ENCODE measurements around the gene NALF2.

- TF ChIP-seq CTCF (IDR thresholded peaks at IDR 0.05; ENCODE audit: poor library complexity, severe bottlenecking) (no peak), EZH2 (IDR thresholded peaks at IDR 0.05; ENCODE audit: borderline replicate concordance, insufficient read depth, low read length, poor library complexity, severe bottlenecking) (no peak), TAF1 (IDR thresholded peaks at IDR 0.05; ENCODE audit: low read depth) (no peak), SMC3 (conservative IDR thresholded peaks at IDR 0.05; ENCODE audit: poor library complexity) (no peak), REST (IDR thresholded peaks at IDR 0.05; ENCODE audit: borderline replicate concordance) (no peak), EP300 (conservative IDR thresholded peaks at IDR 0.05; ENCODE audit: poor library complexity, severe bottlenecking) (no peak)
Measured at GRCh38 chrX:69543572-69543971, 39.4 kb downstream of the NALF2 start.
